K562 (cell line): Measurements from ENCODE around the gene CNIH3. TPM values are rescaled to one million over a fixed set of nuclear protein-coding genes. Genes with fewer than 3 reads are reported as not detected.
A peak's percentile ranks its signal among the peaks of the same experiment; 100 is the strongest.
"Not testable (repeated sequence)": the region's sequence is repeated elsewhere in the genome, so short reads cannot be mapped to it uniquely, and the experiment has no call there.

Experiments used
- ATAC-seq: fragments of 200-7000 bp; cut with Tn5 transposase; 3 replicates; pipeline ENCODE4 v1.9.1; 2020; ENCODE audit warnings: moderate library complexity
- BruUV-seq: library from RNA; stranded (reverse); fragments of 400-500 nt; replicated peaks from 2 replicates; lab custom pipeline; 2021; lab: Mats Ljungman, UMichigan
- CTCF ChIA-PET: fragments of 300-600 bp; formaldehyde crosslinking; extraction: SDS; loops from one replicate; lab custom pipeline; 2021; ENCODE audit warnings: low intra/inter-chr PET ratio; lab: Yijun Ruan, JAX
- POLR2A ChIA-PET: fragments of 300-600, 350-650 bp; sonication (Branson Sonifier 250); formaldehyde crosslinking; extraction: SDS; loops from one replicate; lab custom pipeline; 2021; ENCODE audit warnings: antibody characterized with exemption, inconsistent platforms; lab: Yijun Ruan, JAX
- DNase-seq, 4 experiments: peaks; one replicate each; pipeline versions ENCODE4 v3.0.0 to v3.0.0-alpha.2; 2011 to 2018; ENCODE audit warnings: low spot score in 3 of 4, mixed read lengths in 3 of 4; ENCODE audit errors: extremely low read depth in 1 of 4
- FAIRE-seq: peaks from 2 replicates; lab custom pipeline; 2011; peaks lifted over from hg19 to GRCh38; lab: Jason Lieb, UNC
- H2AFZ ChIP-seq: 2 replicates; pipeline ENCODE4 v1.6.0; 2011; ENCODE audit warnings: low read depth, low read length, control low read depth, inconsistent platforms
- H3K27ac ChIP-seq: fragments of 200-600 bp; 3 replicates; pipeline ENCODE4 v1.8.0; 2011; ENCODE audit warnings: low read depth, mild to moderate bottlenecking, control low read depth, inconsistent platforms, low read length, moderate library complexity, mixed read lengths; ENCODE audit errors: extremely low read depth
- H3K27me3 ChIP-seq, 2 experiments: fragments of 300-600 bp in 1 of 2; 2 replicates in 1 of 2; 3 replicates in 1 of 2; pipeline versions ENCODE4 v1.6.0 to v1.8.0; 2011; ENCODE audit warnings: inconsistent platforms in 2 of 2, low read length in 2 of 2, mild to moderate bottlenecking in 1 of 2, mixed read lengths in 1 of 2, moderate library complexity in 1 of 2; ENCODE audit not compliant: control insufficient read depth in 2 of 2, insufficient read depth in 2 of 2
- H3K36me3 ChIP-seq: fragments of 300-600 bp; 3 replicates; pipeline ENCODE4 v1.8.0; 2011; ENCODE audit warnings: mild to moderate bottlenecking, low read length, inconsistent platforms; ENCODE audit not compliant: control insufficient read depth, insufficient read depth
- H3K4me1 ChIP-seq, 2 experiments: fragments of 200-600 bp in 1 of 2; replicated peaks in 1 of 2; 2 replicates in 1 of 2; 3 replicates in 1 of 2; pipeline versions ENCODE4 v1.5.1 to v1.8.0; 2011; ENCODE audit warnings: inconsistent platforms in 2 of 2, low read length in 2 of 2, mild to moderate bottlenecking in 1 of 2, mixed read lengths in 1 of 2, moderate library complexity in 1 of 2; ENCODE audit not compliant: control insufficient read depth in 2 of 2, insufficient read depth in 2 of 2
- H3K4me2 ChIP-seq: 2 replicates; pipeline ENCODE4 v1.6.1; 2011; ENCODE audit warnings: low read length, control low read depth, inconsistent platforms, mixed read lengths; ENCODE audit not compliant: insufficient read depth
- H3K4me3 ChIP-seq: fragments of 200-600 bp; sonication (generic), shearing (Covaris generic); 2 replicates; pipeline ENCODE4 v1.5.1; 2016; ENCODE audit warnings: control low read depth, inconsistent platforms
- H3K79me2 ChIP-seq: fragments of 200-600 bp; 3 replicates; pipeline ENCODE4 v1.8.0; 2011; ENCODE audit warnings: low read length, inconsistent platforms; ENCODE audit not compliant: control insufficient read depth, insufficient read depth
- H3K9ac ChIP-seq, 2 experiments: 2 replicates each; pipeline versions ENCODE4 v1.6.0 to v1.6.1; 2011; ENCODE audit warnings: low read depth in 2 of 2, low read length in 2 of 2, control low read depth in 1 of 2, inconsistent platforms in 1 of 2, mild to moderate bottlenecking in 1 of 2, mixed read lengths in 1 of 2; ENCODE audit not compliant: insufficient read depth in 1 of 2
- H3K9me1 ChIP-seq: one replicate; pipeline ENCODE4 v1.6.0; 2011; ENCODE audit warnings: inconsistent platforms, mild to moderate bottlenecking, low read length, moderate library complexity; ENCODE audit not compliant: control insufficient read depth, insufficient read depth
- H3K9me3 ChIP-seq: replicated peaks from 2 replicates; pipeline ENCODE4 v1.5.1; 2011; ENCODE audit warnings: low read depth, low read length, inconsistent platforms; ENCODE audit not compliant: control insufficient read depth, insufficient read depth
- H4K20me1 ChIP-seq: replicated peaks from 2 replicates; pipeline ENCODE4 v1.6.1; 2011; ENCODE audit warnings: low read length, inconsistent platforms, mixed read lengths; ENCODE audit not compliant: control insufficient read depth, insufficient read depth
- CHD1 ChIP-seq: fragments of 200-600 bp; sonication (generic); IDR thresholded peaks from one replicate; pipeline ENCODE4 v1.6.1; 2012; ENCODE audit warnings: mild to moderate bottlenecking, moderate library complexity, low read length, inconsistent platforms
- HNRNPUL1 ChIP-seq: fragments of 200-400 bp; formaldehyde crosslinking; IDR thresholded peaks from 2 replicates; pipeline ENCODE4 v1.6.1; 2017; ENCODE audit warnings: low read length
- KLF16 ChIP-seq: IDR thresholded peaks from 2 replicates; pipeline ENCODE4 v1.6.1; 2016; ENCODE audit warnings: antibody characterized with exemption
- KLF6 ChIP-seq: fragments of 250-450 bp; sonication (Bioruptor Pico); IDR thresholded peaks from 2 replicates; pipeline ENCODE4 v1.4.0; 2020; ENCODE audit warnings: mild to moderate bottlenecking, moderate library complexity, borderline replicate concordance
- MCM7 ChIP-seq, 2 experiments: fragments of 450-650 bp; IDR thresholded peaks; 2 replicates each; pipeline ENCODE4 v1.6.1; 2016 to 2018
- MEIS2 ChIP-seq: fragments of 450-650 bp; IDR thresholded peaks from 2 replicates; pipeline ENCODE4 v1.6.1; 2014; ENCODE audit warnings: mild to moderate bottlenecking; ENCODE audit not compliant: partially characterized antibody
- ZNF121 ChIP-seq: sonication (generic); formaldehyde crosslinking; conservative IDR thresholded peaks from 2 replicates; pipeline ENCODE4 v1.8.0; 2022; ENCODE audit warnings: missing genetic modification reagents
- WGBS: fragments of 100-300 bp; shearing (Covaris generic); methylation state at CpG from one replicate; pipeline ENCODE4 v1.1.6; 2016; ENCODE audit warnings: low coverage, mixed read lengths; ENCODE audit not compliant: insufficient coverage; ENCODE audit errors: missing lambda C conversion rate; 5-methylcytosine and 5-hydroxymethylcytosine counted together
- in situ Hi-C: fragments of 300-500 bp; cut with MboI; formaldehyde crosslinking; loops from 4 replicates; pipeline ENCODE4 v1.15.0; 2018; ENCODE audit warnings: inconsistent platforms, mixed read lengths
- intact Hi-C: fragments of 100-400 bp; cut with micrococcal nuclease; formaldehyde crosslinking; loops from 2 replicates; pipeline ENCODE4 v1.14.2; 2022
- polyA plus RNA-seq, 8 experiments: library from polyadenylated mRNA; depleted of rRNA in 4 of 8; stranded (reverse) in 5 of 8; unstranded in 3 of 8; fragments of >200 nt; fragmentation: Nextera tagmentation in 2 of 8; fragmentation: Illumina TruSeq in 1 of 8; extraction: Ambion mirVana in 2 of 8; extraction: Trizol in 1 of 8; gene quantifications; 2 replicates each; pipeline versions ENCODE4 v1.2.1 to v1.2.3, GENCODE V29; 2011 to 2014; ENCODE audit warnings: inconsistent platforms in 1 of 8, missing spikeins in 1 of 8
- total RNA-seq, 7 experiments: library from RNA; depleted of rRNA in 6 of 7; stranded (reverse); fragments of >200 nt in 6 of 7; fragmentation: Illumina TruSeq in 2 of 7; extraction: Trizol in 2 of 7; gene quantifications; 2 replicates each; pipeline versions ENCODE4 v1.2.1 to v1.2.3, GENCODE V29; 2011 to 2021; ENCODE audit warnings: low replicate concordance in 1 of 7
- TF ChIP-seq, protein P1 (sequence below), 2 experiments: IDR thresholded peaks in 1 of 2; conservative IDR thresholded peaks in 1 of 2; 2 replicates each; pipeline ENCODE4 v1.6.1; 2016; ENCODE audit warnings: low read depth in 2 of 2, mild to moderate bottlenecking in 1 of 2, missing compliant biosample characterization in 1 of 2, missing genetic modification characterization in 1 of 2, moderate library complexity in 1 of 2
- TF ChIP-seq, protein P2 (sequence below): fragments of 250-450 bp; sonication (Bioruptor Pico); IDR thresholded peaks from 2 replicates; pipeline ENCODE4 v1.4.0; 2020; ENCODE audit warnings: mild to moderate bottlenecking
- TF ChIP-seq, protein P3 (sequence below): fragments of 450-650 bp; IDR thresholded peaks from 2 replicates; pipeline ENCODE4 v1.6.1; 2016

The CNIH3 gene
- total and polyA plus RNA-seq, 9 of the 15 experiments (the other 6 are each of a cell fraction or from before 2014, with no cell fraction given): 0.14 to 1.8 (median 0.79) TPM

DNA sequence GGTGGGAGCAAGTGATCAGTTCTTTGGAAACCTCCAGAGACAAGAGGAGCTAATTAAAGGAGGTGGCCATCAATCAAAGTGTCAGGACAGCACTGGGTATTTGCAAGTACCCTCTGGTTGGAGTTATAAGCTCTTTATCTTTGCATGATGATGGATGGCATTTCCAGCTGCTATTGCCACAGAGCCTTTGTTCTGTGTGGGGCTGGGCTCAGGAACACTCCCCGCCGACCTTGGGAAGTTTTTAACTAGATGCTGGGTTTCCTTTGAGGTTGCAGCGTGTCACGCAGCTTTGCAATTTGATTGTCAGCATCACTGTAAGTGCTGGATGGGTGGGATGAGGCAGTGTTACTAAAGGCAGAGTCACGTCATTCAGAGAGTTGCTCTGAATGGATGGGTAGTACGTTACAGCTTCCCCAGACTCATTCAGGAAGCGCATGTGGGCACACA, 68.9 kb downstream of the CNIH3 start:
- no peak overlapping the region for H3K27ac ChIP-seq
- no peaks in the 10 kb centered on the region for H3K4me1 ChIP-seq
- H3K4me2 ChIP-seq: no peak overlapping the region
- TF ChIP-seq CHD1 (no peak), ZNF121 (CRISPR knock-in tag) (no peak), KLF6 (CRISPR knock-in tag) (no peak), KLF16 (no peak), MCM7 (IDR thresholded peaks at IDR 0.05) (no peak), HNRNPUL1 (no peak), MEIS2 (peak; percentile 67)
- TF ChIP-seq, protein P1, sequence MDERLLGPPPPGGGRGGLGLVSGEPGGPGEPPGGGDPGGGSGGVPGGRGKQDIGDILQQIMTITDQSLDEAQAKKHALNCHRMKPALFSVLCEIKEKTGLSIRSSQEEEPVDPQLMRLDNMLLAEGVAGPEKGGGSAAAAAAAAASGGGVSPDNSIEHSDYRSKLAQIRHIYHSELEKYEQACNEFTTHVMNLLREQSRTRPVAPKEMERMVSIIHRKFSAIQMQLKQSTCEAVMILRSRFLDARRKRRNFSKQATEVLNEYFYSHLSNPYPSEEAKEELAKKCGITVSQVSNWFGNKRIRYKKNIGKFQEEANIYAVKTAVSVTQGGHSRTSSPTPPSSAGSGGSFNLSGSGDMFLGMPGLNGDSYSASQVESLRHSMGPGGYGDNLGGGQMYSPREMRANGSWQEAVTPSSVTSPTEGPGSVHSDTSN (CRISPR knock-in tag; IDR thresholded peaks at IDR 0.05; ENCODE audit: low read depth): no peak
- TF ChIP-seq, protein P1 (tag; conservative IDR thresholded peaks at IDR 0.05; ENCODE audit: low read depth): peak; percentile 50; the same call in 1 of the 2 replicates
- TF ChIP-seq, protein P2, sequence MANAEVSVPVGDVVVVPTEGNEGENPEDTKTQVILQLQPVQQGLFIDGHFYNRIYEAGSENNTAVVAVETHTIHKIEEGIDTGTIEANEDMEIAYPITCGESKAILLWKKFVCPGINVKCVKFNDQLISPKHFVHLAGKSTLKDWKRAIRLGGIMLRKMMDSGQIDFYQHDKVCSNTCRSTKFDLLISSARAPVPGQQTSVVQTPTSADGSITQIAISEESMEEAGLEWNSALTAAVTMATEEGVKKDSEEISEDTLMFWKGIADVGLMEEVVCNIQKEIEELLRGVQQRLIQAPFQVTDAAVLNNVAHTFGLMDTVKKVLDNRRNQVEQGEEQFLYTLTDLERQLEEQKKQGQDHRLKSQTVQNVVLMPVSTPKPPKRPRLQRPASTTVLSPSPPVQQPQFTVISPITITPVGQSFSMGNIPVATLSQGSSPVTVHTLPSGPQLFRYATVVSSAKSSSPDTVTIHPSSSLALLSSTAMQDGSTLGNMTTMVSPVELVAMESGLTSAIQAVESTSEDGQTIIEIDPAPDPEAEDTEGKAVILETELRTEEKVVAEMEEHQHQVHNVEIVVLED (CRISPR knock-in tag): no peak
- TF ChIP-seq, protein P3, sequence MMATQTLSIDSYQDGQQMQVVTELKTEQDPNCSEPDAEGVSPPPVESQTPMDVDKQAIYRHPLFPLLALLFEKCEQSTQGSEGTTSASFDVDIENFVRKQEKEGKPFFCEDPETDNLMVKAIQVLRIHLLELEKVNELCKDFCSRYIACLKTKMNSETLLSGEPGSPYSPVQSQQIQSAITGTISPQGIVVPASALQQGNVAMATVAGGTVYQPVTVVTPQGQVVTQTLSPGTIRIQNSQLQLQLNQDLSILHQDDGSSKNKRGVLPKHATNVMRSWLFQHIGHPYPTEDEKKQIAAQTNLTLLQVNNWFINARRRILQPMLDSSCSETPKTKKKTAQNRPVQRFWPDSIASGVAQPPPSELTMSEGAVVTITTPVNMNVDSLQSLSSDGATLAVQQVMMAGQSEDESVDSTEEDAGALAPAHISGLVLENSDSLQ: peak; percentile 60
- peaks cover 13 to 36% of the 10 kb centered on the region in 2 experiments for H3K27me3 ChIP-seq
- H3K36me3 ChIP-seq: no peaks in the 10 kb centered on the region
- under 1% methylated on average over 7 of the region's 7 CpGs for WGBS
- no peaks in the 10 kb centered on the region for H3K9me3 ChIP-seq
- H2AFZ ChIP-seq: no peak overlapping the region
- H3K9me1 ChIP-seq: peaks cover 3% of the 10 kb centered on the region
- CTCF ChIA-PET: no interaction called here
- in situ Hi-C loops: no loop called here
- no peak for DNase-seq
- no peaks in the 10 kb centered on the region for H3K79me2 ChIP-seq
- no peak overlapping the region for H3K9ac ChIP-seq
- no peak overlapping the region for H3K4me3 ChIP-seq
- no peak for ATAC-seq
- intact Hi-C loops: no loop called here
- no peaks in the 10 kb centered on the region for H4K20me1 ChIP-seq
- POLR2A ChIA-PET: interaction anchor here (0.6 to 0.9 kb wide), 3 partner anchors 11 to 63 kb away, joined by 3 read pairs; no protein-coding TSS in a partner anchor
- FAIRE-seq: no peak
- no TSS peak for BruUV-seq

DNA sequence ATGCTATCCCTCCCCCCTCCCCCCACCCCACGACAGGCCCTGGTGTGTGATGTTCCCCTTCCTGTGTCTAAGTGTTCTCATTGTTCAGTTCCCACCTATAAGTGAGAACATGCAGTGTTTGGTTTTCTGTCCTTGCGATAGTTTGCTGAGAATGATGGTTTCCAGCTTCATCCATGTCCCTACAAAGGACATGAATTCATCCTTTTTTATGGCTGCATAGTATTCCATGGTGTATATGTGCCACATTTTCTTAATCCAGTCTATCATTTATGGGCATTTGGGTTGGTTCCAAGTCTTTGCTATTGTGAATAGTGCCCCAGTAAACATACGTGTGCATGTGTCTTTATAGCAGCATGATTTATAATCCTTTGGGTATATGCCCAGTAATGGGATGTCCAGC, 70.0 kb downstream of the CNIH3 start:
- peaks cover 13 to 31% of the 10 kb centered on the region in 2 experiments for H3K27me3 ChIP-seq
- H3K9me1 ChIP-seq, BruUV-seq, H3K4me2 ChIP-seq, in situ Hi-C loops, ATAC-seq, H3K9me3 ChIP-seq, H3K36me3 ChIP-seq, H3K4me3 ChIP-seq, H4K20me1 ChIP-seq, H3K27ac ChIP-seq, H3K4me1 ChIP-seq, intact Hi-C loops, H3K9ac ChIP-seq, H3K79me2 ChIP-seq, CTCF ChIA-PET, FAIRE-seq, H2AFZ ChIP-seq, DNase-seq: not testable (repeated sequence)
- POLR2A ChIA-PET: interaction anchor here (0.7 kb wide), 1 partner anchor 963 kb away, joined by 3 read pairs; no protein-coding TSS in a partner anchor
- WGBS: 0% methylated on average over 1 of the region's 3 CpGs
